Glutamatergic neuron (in vitro differentiated cells): ENCODE results near the gene SETD2. TPM values are rescaled to one million over a fixed set of nuclear protein-coding genes. Genes with fewer than 3 reads are reported as not detected.
"Not testable (repeated sequence)": the region's sequence is repeated elsewhere in the genome, so short reads cannot be mapped to it uniquely, and the experiment has no call there.

Source experiments
- DNase-seq: peaks from one replicate; pipeline ENCODE4 v3.0.0; 2022
- H3K27ac Mint-ChIP-seq: one replicate; pipeline ENCODE4 v1.8.0; 2020; ENCODE audit warnings: mild to moderate bottlenecking, mixed read lengths, inconsistent platforms; ENCODE audit not compliant: unreplicated experiment
- H3K27me3 Mint-ChIP-seq: one replicate; pipeline ENCODE4 v1.8.0; 2020; ENCODE audit warnings: mild to moderate bottlenecking, moderate library complexity, mixed read lengths, inconsistent platforms; ENCODE audit not compliant: unreplicated experiment
- H3K36me3 Mint-ChIP-seq: one replicate; pipeline ENCODE4 v1.8.0; 2020; ENCODE audit warnings: mild to moderate bottlenecking, mixed read lengths, inconsistent platforms; ENCODE audit not compliant: unreplicated experiment
- H3K4me1 Mint-ChIP-seq: one replicate; pipeline ENCODE4 v1.8.0; 2020; ENCODE audit warnings: mild to moderate bottlenecking, low read depth, mixed read lengths, inconsistent platforms; ENCODE audit not compliant: unreplicated experiment
- H3K4me3 Mint-ChIP-seq: one replicate; pipeline ENCODE4 v1.8.0; 2020; ENCODE audit warnings: mild to moderate bottlenecking, mixed read lengths, inconsistent platforms; ENCODE audit not compliant: unreplicated experiment
- H3K9me3 Mint-ChIP-seq: one replicate; pipeline ENCODE4 v1.8.0; 2020; ENCODE audit warnings: mild to moderate bottlenecking, moderate library complexity, mixed read lengths, inconsistent platforms; ENCODE audit not compliant: unreplicated experiment
- total RNA-seq: library from RNA; stranded (reverse); fragmentation: NEBNext Ultra II Directional; extraction: Animal tissue kit (Norgen Biotek cat#: 25700); gene quantifications from one replicate; pipeline ENCODE4 v1.2.1, GENCODE V29; 2021; ENCODE audit not compliant: unreplicated experiment
- TF ChIP-seq, protein P1 (sequence below): fragments of 200-600 bp; sonication (generic); IDR thresholded peaks from one replicate; pipeline ENCODE4 v1.5.0; 2021; ENCODE audit not compliant: partially characterized antibody, unreplicated experiment

Gene SETD2
- total RNA-seq, 1 donor from 2014 or later = 59.1 TPM

DNA sequence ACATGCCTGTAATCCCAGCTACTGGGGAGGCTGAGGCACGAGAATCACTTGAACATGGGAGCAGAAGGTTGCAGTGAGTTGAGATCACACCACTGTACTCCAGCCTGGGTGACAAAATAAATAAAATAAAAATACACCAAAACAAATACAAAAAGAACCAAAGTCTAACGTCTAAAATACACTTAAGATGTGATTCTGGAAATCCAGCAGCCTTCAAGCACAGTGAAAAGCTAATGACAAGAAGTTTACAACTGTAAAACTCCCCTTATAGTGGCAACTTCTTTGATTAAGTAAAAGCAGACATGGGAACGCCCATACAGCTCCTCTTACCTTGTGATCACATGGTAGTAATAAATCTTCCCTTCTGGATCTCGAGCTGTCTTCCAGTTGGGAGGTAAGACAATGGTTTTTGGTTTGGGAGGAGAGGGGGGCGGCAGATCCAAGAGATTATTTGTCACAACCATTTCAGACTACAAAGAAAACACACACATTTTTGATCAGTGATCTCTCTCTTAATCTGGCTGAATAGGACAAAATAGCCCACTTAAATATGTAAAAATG, 121.6 kb downstream of the SETD2 start:
- Mint-ChIP-seq H3K27me3 (no peaks in the 10 kb centered on the region), H3K9me3 (no peaks in the 10 kb centered on the region), H3K36me3 (peaks cover 4% of the 10 kb centered on the region), H3K27ac (no peak overlapping the region), H3K4me1 (no peaks in the 10 kb centered on the region), H3K4me3 (no peak overlapping the region)
- DNase-seq = no peak
- TF ChIP-seq, protein P1, sequence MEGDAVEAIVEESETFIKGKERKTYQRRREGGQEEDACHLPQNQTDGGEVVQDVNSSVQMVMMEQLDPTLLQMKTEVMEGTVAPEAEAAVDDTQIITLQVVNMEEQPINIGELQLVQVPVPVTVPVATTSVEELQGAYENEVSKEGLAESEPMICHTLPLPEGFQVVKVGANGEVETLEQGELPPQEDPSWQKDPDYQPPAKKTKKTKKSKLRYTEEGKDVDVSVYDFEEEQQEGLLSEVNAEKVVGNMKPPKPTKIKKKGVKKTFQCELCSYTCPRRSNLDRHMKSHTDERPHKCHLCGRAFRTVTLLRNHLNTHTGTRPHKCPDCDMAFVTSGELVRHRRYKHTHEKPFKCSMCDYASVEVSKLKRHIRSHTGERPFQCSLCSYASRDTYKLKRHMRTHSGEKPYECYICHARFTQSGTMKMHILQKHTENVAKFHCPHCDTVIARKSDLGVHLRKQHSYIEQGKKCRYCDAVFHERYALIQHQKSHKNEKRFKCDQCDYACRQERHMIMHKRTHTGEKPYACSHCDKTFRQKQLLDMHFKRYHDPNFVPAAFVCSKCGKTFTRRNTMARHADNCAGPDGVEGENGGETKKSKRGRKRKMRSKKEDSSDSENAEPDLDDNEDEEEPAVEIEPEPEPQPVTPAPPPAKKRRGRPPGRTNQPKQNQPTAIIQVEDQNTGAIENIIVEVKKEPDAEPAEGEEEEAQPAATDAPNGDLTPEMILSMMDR = no peak

DNA sequence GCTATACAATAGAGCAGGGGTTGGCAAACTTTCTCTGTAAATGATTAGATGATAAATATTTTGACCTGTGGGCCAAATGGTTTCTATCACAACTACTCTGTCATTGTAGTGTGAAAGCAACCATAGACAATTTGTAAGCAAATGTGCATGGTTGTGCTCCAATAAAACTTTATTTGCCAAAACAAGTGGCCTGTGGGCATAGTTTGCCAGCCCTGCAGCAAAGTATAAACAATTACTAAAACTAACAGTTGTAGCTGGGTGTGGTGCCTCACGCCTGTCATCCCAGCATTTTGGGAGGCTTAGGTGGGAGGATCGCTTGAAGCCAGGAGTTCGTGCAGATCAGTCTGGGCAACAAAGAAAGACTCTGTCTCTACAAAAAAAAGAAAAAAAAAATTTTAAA, 122.8 kb downstream of the SETD2 start:
- no peaks in the 10 kb centered on the region for H3K9me3 Mint-ChIP-seq
- H3K36me3 Mint-ChIP-seq = peaks cover 4% of the 10 kb centered on the region
- no peaks in the 10 kb centered on the region for H3K27me3 Mint-ChIP-seq
- DNase-seq = no peak
- H3K4me1 Mint-ChIP-seq = no peaks in the 10 kb centered on the region
- no peak overlapping the region for H3K4me3 Mint-ChIP-seq
- TF ChIP-seq, protein P1 = no peak
- H3K27ac Mint-ChIP-seq = no peak overlapping the region

DNA sequence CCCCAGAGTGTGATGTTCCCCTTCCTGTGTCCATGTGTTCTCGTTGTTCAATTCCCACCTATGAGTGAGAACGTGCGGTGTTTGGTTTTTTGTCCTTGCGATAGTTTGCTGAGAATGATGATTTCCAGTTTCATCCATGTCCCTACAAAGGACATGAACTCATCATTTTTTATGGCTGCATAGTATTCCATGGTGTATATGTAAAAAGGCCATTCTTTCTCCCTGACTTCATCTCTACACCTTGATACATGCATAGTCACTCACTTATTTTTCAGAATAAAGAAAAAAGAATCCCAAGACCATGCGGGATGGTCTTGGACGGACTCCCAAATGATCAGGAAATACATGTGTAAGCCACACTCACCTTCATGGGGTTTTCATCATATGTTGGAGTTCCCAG, 126.6 kb downstream of the SETD2 start:
- H3K27ac Mint-ChIP-seq, DNase-seq, H3K36me3 Mint-ChIP-seq, H3K4me1 Mint-ChIP-seq, H3K9me3 Mint-ChIP-seq, H3K4me3 Mint-ChIP-seq, H3K27me3 Mint-ChIP-seq: not testable (repeated sequence)

DNA sequence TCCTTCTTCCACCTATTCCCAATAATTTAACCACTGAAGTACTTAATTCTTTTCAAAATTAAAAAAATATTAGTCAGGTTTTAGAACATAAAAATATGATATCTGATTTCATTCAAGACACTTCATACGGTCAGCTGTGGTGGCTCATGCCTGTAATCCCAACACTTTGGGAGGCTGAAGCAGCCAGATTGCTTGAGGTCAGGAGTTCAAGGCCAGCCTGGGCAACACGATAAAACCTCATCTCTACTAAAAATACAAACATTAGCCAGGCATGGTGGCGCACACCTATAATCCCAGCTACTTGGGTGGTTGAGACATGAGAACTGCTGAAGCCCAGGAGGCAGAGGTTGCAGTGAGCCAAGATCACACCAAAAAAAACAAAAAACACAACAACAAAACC, 127.8 kb downstream of the SETD2 start:
- Mint-ChIP-seq H3K4me3 (no peak overlapping the region), H3K36me3 (peaks cover 4% of the 10 kb centered on the region), H3K4me1 (no peaks in the 10 kb centered on the region), H3K27me3 (no peaks in the 10 kb centered on the region), H3K9me3 (no peaks in the 10 kb centered on the region), H3K27ac (no peak overlapping the region)
- TF ChIP-seq, protein P1 = no peak
- no peak for DNase-seq

DNA sequence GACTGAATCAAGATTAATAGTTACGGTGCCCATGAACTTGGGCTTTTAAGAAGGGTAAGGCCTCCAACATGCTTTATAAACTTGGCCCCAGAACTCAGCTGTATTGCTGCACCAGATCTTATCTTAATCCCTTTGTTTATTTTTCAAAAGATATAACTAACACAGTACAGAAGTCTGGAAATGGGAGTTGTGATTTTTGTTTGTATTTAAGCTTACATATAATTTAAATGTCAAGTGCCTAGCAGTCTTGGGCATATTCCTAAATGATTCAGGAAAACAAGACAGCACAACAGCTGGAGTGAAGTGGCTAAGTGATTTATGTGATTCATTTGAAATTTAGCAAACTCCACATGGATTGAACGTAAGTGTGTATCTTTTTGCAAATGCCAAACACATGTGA, 128.3 kb downstream of the SETD2 start:
- TF ChIP-seq, protein P1 = no peak
- Mint-ChIP-seq H3K27ac (no peak overlapping the region), H3K36me3 (peaks cover 4% of the 10 kb centered on the region), H3K4me3 (no peak overlapping the region), H3K4me1 (no peaks in the 10 kb centered on the region), H3K9me3 (no peaks in the 10 kb centered on the region), H3K27me3 (no peaks in the 10 kb centered on the region)
- DNase-seq = no peak
